Measurements from ENCODE around the gene RFX2. TPM values are rescaled to one million over a fixed set of nuclear protein-coding genes. Genes with fewer than 3 reads are reported as not detected.

Gene RFX2
- total RNA-seq, 1 donor from 2014 or later, result 7.3 TPM

GRCh38 chr19:6055013-6055795, 55.1 kb downstream of the RFX2 start:
- Mint-ChIP-seq H3K27me3 (ENCODE audit: low read depth) (peaks cover 19% of the 10 kb centered on the region), H3K4me3 (no peak overlapping the region), H3K9me3 (peaks cover 15% of the 10 kb centered on the region), H3K4me1 (peaks cover 8% of the 10 kb centered on the region), H3K27ac (no peak overlapping the region), H3K36me3 (no peaks in the 10 kb centered on the region)
- peak in 1 of 2 experiments; percentile 1 for DNase-seq (ENCODE audit: low spot score in 2 of 2, unreplicated experiment in 2 of 2)
- no peak for TF ChIP-seq CTCF (IDR thresholded peaks at IDR 0.05; ENCODE audit: unreplicated experiment)

GRCh38 chr19:6048793-6049405, 61.4 kb downstream of the RFX2 start:
- Mint-ChIP-seq H3K4me1 (peaks cover 4% of the 10 kb centered on the region), H3K36me3 (no peaks in the 10 kb centered on the region), H3K9me3 (peaks cover 8% of the 10 kb centered on the region), H3K27me3 (ENCODE audit: low read depth) (peaks cover 30% of the 10 kb centered on the region), H3K4me3 (peak overlapping the region; percentile 50), H3K27ac (no peak overlapping the region)
- peak; percentile 81 for TF ChIP-seq CTCF (IDR thresholded peaks at IDR 0.05; ENCODE audit: unreplicated experiment)
- peak; percentile 50 to 79 for DNase-seq (ENCODE audit: low spot score in 2 of 2, unreplicated experiment in 2 of 2)

- no peak for DNase-seq (ENCODE audit: low spot score in 2 of 2, unreplicated experiment in 2 of 2)
- no peak overlapping the region for H3K27ac Mint-ChIP-seq
- no peaks in the 10 kb centered on the region for H3K36me3 Mint-ChIP-seq
- no peak overlapping the region for H3K4me3 Mint-ChIP-seq
- H3K4me1 Mint-ChIP-seq, result peaks cover 4% of the 10 kb centered on the region
- H3K27me3 Mint-ChIP-seq (ENCODE audit: low read depth), result peaks cover 30% of the 10 kb centered on the region
- no peak for TF ChIP-seq CTCF (IDR thresholded peaks at IDR 0.05; ENCODE audit: unreplicated experiment)
- H3K9me3 Mint-ChIP-seq, result peaks cover 8% of the 10 kb centered on the region
Observed at GRCh38 chr19:6048348-6048747, 62.0 kb downstream of the RFX2 start.

GRCh38 chr19:6047741-6048251, 62.5 kb downstream of the RFX2 start:
- TF ChIP-seq CTCF (IDR thresholded peaks at IDR 0.05; ENCODE audit: unreplicated experiment), result peak; percentile 49
- peaks cover 8% of the 10 kb centered on the region for H3K9me3 Mint-ChIP-seq
- no peak for DNase-seq (ENCODE audit: low spot score in 2 of 2, unreplicated experiment in 2 of 2)
- no peaks in the 10 kb centered on the region for H3K36me3 Mint-ChIP-seq
- peaks cover 24% of the 10 kb centered on the region for H3K27me3 Mint-ChIP-seq (ENCODE audit: low read depth)
- H3K4me3 Mint-ChIP-seq, result no peak overlapping the region
- no peak overlapping the region for H3K27ac Mint-ChIP-seq
- peaks cover 4% of the 10 kb centered on the region for H3K4me1 Mint-ChIP-seq

GRCh38 chr19:6047256-6047655, 63.0 kb downstream of the RFX2 start:
- no peak overlapping the region for H3K27ac Mint-ChIP-seq
- DNase-seq (ENCODE audit: low spot score in 2 of 2, unreplicated experiment in 2 of 2), result no peak
- peaks cover 4% of the 10 kb centered on the region for H3K4me1 Mint-ChIP-seq
- no peaks in the 10 kb centered on the region for H3K36me3 Mint-ChIP-seq
- H3K27me3 Mint-ChIP-seq (ENCODE audit: low read depth), result peaks cover 23% of the 10 kb centered on the region
- H3K9me3 Mint-ChIP-seq, result peaks cover 8% of the 10 kb centered on the region
- no peak for TF ChIP-seq CTCF (IDR thresholded peaks at IDR 0.05; ENCODE audit: unreplicated experiment)
- no peak overlapping the region for H3K4me3 Mint-ChIP-seq

Data from mesothelial cell of epicardium (in vitro differentiated cells).